Liver (tissue), 3 donors: ENCODE measurements around the gene TAF1D.

Experiments used
- ATF3 ChIP-seq: IDR thresholded peaks from 2 replicates; pipeline ENCODE4 v1.6.1; 2016; ENCODE audit warnings: antibody characterized with exemption
- CTCF ChIP-seq: fragments of 150-350 bp; IDR thresholded peaks from 2 replicates; pipeline ENCODE4 v1.5.1; 2017; ENCODE audit warnings: improper control_type of control experiment, low read depth, low read length; ENCODE audit not compliant: missing input control
- FOXA1 ChIP-seq: IDR thresholded peaks from 2 replicates; pipeline ENCODE4 v1.6.1; 2016; ENCODE audit warnings: antibody characterized with exemption
- HNF4A ChIP-seq, 2 donors: conservative IDR thresholded peaks; 2 replicates each; pipeline ENCODE4 v1.6.1; 2016; ENCODE audit warnings: antibody characterized with exemption in 2 of 2, mild to moderate bottlenecking in 2 of 2
- MAX ChIP-seq: IDR thresholded peaks from 2 replicates; pipeline ENCODE4 v1.6.1; 2016; ENCODE audit warnings: antibody characterized with exemption
- RAD21 ChIP-seq, 2 donors: IDR thresholded peaks; 2 replicates each; pipeline ENCODE4 v1.6.1; 2016; ENCODE audit warnings: antibody characterized with exemption in 2 of 2, mild to moderate bottlenecking in 2 of 2
- REST ChIP-seq: IDR thresholded peaks from 2 replicates; pipeline ENCODE4 v1.6.1; 2016; ENCODE audit warnings: antibody characterized with exemption, mild to moderate bottlenecking
- RXRA ChIP-seq, 2 donors: IDR thresholded peaks; 2 replicates each; pipeline ENCODE4 v1.6.1; 2017 to 2018; ENCODE audit warnings: antibody characterized with exemption in 2 of 2, mild to moderate bottlenecking in 1 of 2
- SP1 ChIP-seq: IDR thresholded peaks from 2 replicates; pipeline ENCODE4 v1.6.1; 2018; ENCODE audit warnings: antibody characterized with exemption, mild to moderate bottlenecking
- YY1 ChIP-seq: IDR thresholded peaks from 2 replicates; pipeline ENCODE4 v1.6.1; 2016; ENCODE audit warnings: antibody characterized with exemption, mild to moderate bottlenecking
- ZBTB33 ChIP-seq: IDR thresholded peaks from 2 replicates; pipeline ENCODE4 v1.6.1; 2016; ENCODE audit warnings: antibody characterized with exemption
- donor health status: healthy.
- donor health status: healthy.

GRCh38 chr11:93756748-93757147 lies 15.5 kb upstream of the TAF1D start:
- no peak for TF ChIP-seq REST
- TF ChIP-seq CTCF = no peak
- TF ChIP-seq MAX = no peak
- no peak for TF ChIP-seq RAD21 (IDR thresholded peaks at IDR 0.05)
- no peak for TF ChIP-seq YY1
- TF ChIP-seq HNF4A (conservative IDR thresholded peaks at IDR 0.05) = no peak
- no peak for TF ChIP-seq SP1
- TF ChIP-seq ATF3 = no peak
- TF ChIP-seq FOXA1 = no peak
- TF ChIP-seq ZBTB33 = no peak
- TF ChIP-seq RXRA (IDR thresholded peaks at IDR 0.05) = no peak
